Loucy (cell line): ENCODE results near the gene HERC3.

Experiments used
- H2AFZ ChIP-seq: fragments of 200-600 bp; sonication (generic); 2 replicates; pipeline ENCODE4 v1.6.0; 2016; ENCODE audit warnings: antibody characterized with exemption, mild to moderate bottlenecking, low read length, moderate library complexity
- H3F3A ChIP-seq: fragments of 200-600 bp; 2 replicates; pipeline ENCODE4 v1.6.0; 2016; ENCODE audit warnings: antibody characterized with exemption, low read depth, mild to moderate bottlenecking
- H3K27me3 ChIP-seq: fragments of 200-600 bp; sonication (generic); 2 replicates; pipeline ENCODE4 v1.6.1; 2014; ENCODE audit warnings: low read length, mild to moderate bottlenecking; ENCODE audit not compliant: insufficient read depth, poor library complexity, severe bottlenecking
- H3K36me3 ChIP-seq: fragments of 200-600 bp; sonication (generic); 2 replicates; pipeline ENCODE4 v1.6.1; 2016; ENCODE audit warnings: low read length; ENCODE audit not compliant: insufficient read depth
- H3K4me1 ChIP-seq: fragments of 200-600 bp; sonication (generic); 2 replicates; pipeline ENCODE4 v1.5.1; 2014; ENCODE audit warnings: low read length, mild to moderate bottlenecking; ENCODE audit not compliant: insufficient read depth, poor library complexity, severe bottlenecking
- H3K4me2 ChIP-seq: fragments of 200-600 bp; sonication (generic); 2 replicates; pipeline ENCODE4 v1.6.0; 2014; ENCODE audit warnings: antibody characterized with exemption, low read length, low read depth, mild to moderate bottlenecking; ENCODE audit not compliant: poor library complexity, severe bottlenecking
- H3K4me3 ChIP-seq: fragments of 200-600 bp; sonication (generic); 2 replicates; pipeline ENCODE4 v1.5.1; 2014; ENCODE audit warnings: low read length, mild to moderate bottlenecking, mixed read lengths; ENCODE audit not compliant: poor library complexity, severe bottlenecking
- H3K79me2 ChIP-seq: fragments of 200-600 bp; sonication (generic); 2 replicates; pipeline ENCODE4 v1.6.1; 2014; ENCODE audit warnings: low read length; ENCODE audit not compliant: insufficient read depth
- H3K9ac ChIP-seq: fragments of 200-600 bp; sonication (generic); 2 replicates; pipeline ENCODE4 v1.6.0; 2014; ENCODE audit warnings: mild to moderate bottlenecking, low read depth, low read length, moderate library complexity; ENCODE audit not compliant: poor library complexity, severe bottlenecking
- H3K9me2 ChIP-seq: fragments of 200-600 bp; sonication (generic); replicated peaks from 2 replicates; pipeline ENCODE4 v1.6.1; 2016; ENCODE audit warnings: low read depth, low read length, mixed read lengths
- H3K9me3 ChIP-seq: fragments of 200-600 bp; sonication (generic); 2 replicates; pipeline ENCODE4 v1.6.1; 2014; ENCODE audit warnings: mild to moderate bottlenecking, antibody characterized with exemption, low read length, low read depth; ENCODE audit not compliant: insufficient read depth
- H4K20me1 ChIP-seq: fragments of 200-600 bp; sonication (generic); 2 replicates; pipeline ENCODE4 v1.6.0; 2014; ENCODE audit warnings: antibody characterized with exemption, low read length, mild to moderate bottlenecking; ENCODE audit not compliant: insufficient read depth, poor library complexity, severe bottlenecking
- CTCF ChIP-seq: fragments of 200-600 bp; sonication (generic); conservative IDR thresholded peaks from 2 replicates; pipeline ENCODE4 v1.5.1; 2014; ENCODE audit warnings: mild to moderate bottlenecking, antibody characterized with exemption, low read length
- EZH2phosphoT487 ChIP-seq: fragments of 200-600 bp; IDR thresholded peaks from 2 replicates; pipeline ENCODE4 v1.6.1; 2018; ENCODE audit warnings: antibody characterized with exemption, mild to moderate bottlenecking, moderate library complexity, borderline replicate concordance

The HERC3 gene

GRCh38 chr4:88629826-88630225 lies 37.5 kb downstream of the HERC3 start:
- H3K9ac ChIP-seq, result no peak overlapping the region
- H2AFZ ChIP-seq, result no peak overlapping the region
- no peaks in the 10 kb centered on the region for H3K4me1 ChIP-seq
- H3K36me3 ChIP-seq, result no peaks in the 10 kb centered on the region
- no peaks in the 10 kb centered on the region for H4K20me1 ChIP-seq
- H3K9me2 ChIP-seq, result no peaks in the 10 kb centered on the region
- H3F3A ChIP-seq, result no peaks in the 10 kb centered on the region
- no peak overlapping the region for H3K4me2 ChIP-seq
- no peaks in the 10 kb centered on the region; the same call in 1 of the 2 replicates for H3K79me2 ChIP-seq
- H3K27me3 ChIP-seq, result no peaks in the 10 kb centered on the region
- no peak overlapping the region for H3K4me3 ChIP-seq
- TF ChIP-seq EZH2phosphoT487 (no peak), CTCF (no peak)
- peaks cover 7% of the 10 kb centered on the region; the same call in 1 of the 2 replicates for H3K9me3 ChIP-seq

GRCh38 chr4:88630756-88631155 lies 38.5 kb downstream of the HERC3 start:
- Histone ChIP-seq H3K9me2 (no peaks in the 10 kb centered on the region), H3K79me2 (no peaks in the 10 kb centered on the region), H4K20me1 (no peaks in the 10 kb centered on the region), H2AFZ (no peak overlapping the region), H3K4me2 (no peak overlapping the region), H3K27me3 (no peaks in the 10 kb centered on the region), H3K4me1 (no peaks in the 10 kb centered on the region), H3K9me3 (peaks cover 7% of the 10 kb centered on the region; the same call in 1 of the 2 replicates), H3F3A (no peaks in the 10 kb centered on the region), H3K36me3 (no peaks in the 10 kb centered on the region), H3K4me3 (no peak overlapping the region), H3K9ac (no peak overlapping the region)
- no peak for TF ChIP-seq CTCF
- no peak for TF ChIP-seq EZH2phosphoT487

GRCh38 chr4:88643932-88644331 lies 51.7 kb downstream of the HERC3 start:
- no peak overlapping the region for H3K4me3 ChIP-seq
- H3K27me3 ChIP-seq, result no peaks in the 10 kb centered on the region

More at GRCh38 chr4:88643932-88644331, 51.7 kb downstream of the HERC3 start:
- Histone ChIP-seq H3K4me2 (no peak overlapping the region), H3K79me2 (no peaks in the 10 kb centered on the region), H2AFZ (no peak overlapping the region), H3K36me3 (no peaks in the 10 kb centered on the region), H4K20me1 (no peaks in the 10 kb centered on the region), H3K4me1 (peaks cover 12% of the 10 kb centered on the region), H3F3A (no peaks in the 10 kb centered on the region), H3K9me2 (no peaks in the 10 kb centered on the region), H3K9ac (no peak overlapping the region), H3K9me3 (no peaks in the 10 kb centered on the region)
- TF ChIP-seq CTCF (no peak), EZH2phosphoT487 (no peak)
